SK-N-SH (cell line): ENCODE results near the gene DNAH1. TPM values are rescaled to one million over a fixed set of nuclear protein-coding genes. Genes with fewer than 3 reads are reported as not detected.

Experiments used
- CTCF ChIA-PET: fragments of 300-600, 350-600 bp; formaldehyde crosslinking; extraction: SDS; loops from one replicate; lab custom pipeline; 2021; lab: Yijun Ruan, JAX
- POLR2A ChIA-PET: fragments of 350-600 bp; sonication (Branson Sonifier 250); formaldehyde crosslinking; extraction: SDS; loops from one replicate; lab custom pipeline; 2020; ENCODE audit warnings: antibody characterized with exemption, inconsistent platforms; lab: Yijun Ruan, JAX
- DNase-seq: peaks from one replicate; pipeline ENCODE4 v3.0.0; 2012
- H2AFZ ChIP-seq: fragments of 200-600 bp; sonication (generic); 2 replicates; pipeline ENCODE4 v1.8.1; 2016; ENCODE audit warnings: antibody characterized with exemption, mild to moderate bottlenecking, low read depth
- H3F3A ChIP-seq: fragments of 200-600 bp; sonication (generic); replicated peaks from 2 replicates; pipeline ENCODE3; 2016; ENCODE audit warnings: antibody characterized with exemption, mild to moderate bottlenecking; ENCODE audit not compliant: insufficient read depth
- H3K27ac ChIP-seq, 2 experiments: fragments of 200-500 bp in 1 of 2; fragments of 200-600 bp in 1 of 2; sonication (Bioruptor generic) in 1 of 2; sonication (generic), shearing (Covaris generic) in 1 of 2; 2 replicates each; pipeline versions ENCODE4 v1.5.1 to v1.6.1; 2014 to 2016; ENCODE audit warnings: low read depth in 2 of 2, inconsistent platforms in 1 of 2, low read length in 1 of 2, mild to moderate bottlenecking in 1 of 2, mixed read lengths in 1 of 2
- H3K27me3 ChIP-seq: fragments of 200-600 bp; sonication (generic), shearing (Covaris generic); 2 replicates; pipeline ENCODE4 v1.6.1; 2016; ENCODE audit warnings: mixed run types; ENCODE audit not compliant: insufficient read depth
- H3K36me3 ChIP-seq, 2 experiments: fragments of 200-500 bp in 1 of 2; fragments of 200-600 bp in 1 of 2; sonication (Bioruptor generic) in 1 of 2; sonication (generic) in 1 of 2; replicated peaks in 1 of 2; 2 replicates each; pipeline versions ENCODE3 to v1.5.1; 2014 to 2016; ENCODE audit warnings: low read length in 1 of 2, mild to moderate bottlenecking in 1 of 2; ENCODE audit not compliant: insufficient read depth in 2 of 2, control insufficient read depth in 1 of 2
- H3K4me1 ChIP-seq, 2 experiments: fragments of 200-500 bp in 1 of 2; fragments of 200-600 bp in 1 of 2; sonication (Bioruptor generic) in 1 of 2; sonication (generic), shearing (Covaris generic) in 1 of 2; 2 replicates each; pipeline versions ENCODE4 v1.5.1 to v1.6.1; 2014 to 2016; ENCODE audit warnings: low read depth in 1 of 2, low read length in 1 of 2, mixed run types in 1 of 2; ENCODE audit not compliant: insufficient read depth in 2 of 2, control insufficient read depth in 1 of 2
- H3K4me2 ChIP-seq: fragments of 200-600 bp; sonication (generic), shearing (Covaris generic); 2 replicates; pipeline ENCODE4 v1.6.1; 2017; ENCODE audit warnings: mixed run types
- H3K4me3 ChIP-seq, 2 experiments: fragments of 200-500 bp in 1 of 2; fragments of 200-600 bp in 1 of 2; sonication (Bioruptor generic) in 1 of 2; sonication (generic), shearing (Covaris generic) in 1 of 2; 2 replicates each; pipeline versions ENCODE4 v1.5.1 to v1.8.1; 2014 to 2016; ENCODE audit warnings: low read depth in 2 of 2, inconsistent platforms in 1 of 2, low read length in 1 of 2, mild to moderate bottlenecking in 1 of 2, mixed read lengths in 1 of 2, moderate library complexity in 1 of 2
- H3K79me2 ChIP-seq: fragments of 200-600 bp; sonication (generic); 2 replicates; pipeline ENCODE4 v1.8.1; 2017; ENCODE audit warnings: mild to moderate bottlenecking; ENCODE audit not compliant: insufficient read depth
- H3K9ac ChIP-seq: fragments of 200-600 bp; sonication (generic); 2 replicates; pipeline ENCODE4 v1.6.1; 2017; ENCODE audit warnings: mixed run types
- H3K9me2 ChIP-seq: fragments of 200-600 bp; sonication (generic); 2 replicates; pipeline ENCODE4 v1.6.1; 2017; ENCODE audit warnings: mixed run types
- H3K9me3 ChIP-seq: fragments of 200-600 bp; sonication (generic); 2 replicates; pipeline ENCODE4 v1.6.1; 2017; ENCODE audit warnings: mixed run types, mild to moderate bottlenecking, moderate library complexity
- H4K20me1 ChIP-seq: fragments of 200-600 bp; sonication (generic); 2 replicates; pipeline ENCODE4 v1.6.1; 2017; ENCODE audit warnings: mild to moderate bottlenecking, mixed run types; ENCODE audit not compliant: insufficient read depth
- CHD2 ChIP-seq: fragments of 150-350 bp; IDR thresholded peaks from 2 replicates; pipeline ENCODE4 v1.6.1; 2018; ENCODE audit warnings: low read length; ENCODE audit not compliant: partially characterized antibody
- CTCF ChIP-seq: fragments of 200-600 bp; sonication (generic); IDR thresholded peaks from 2 replicates; pipeline ENCODE4 v1.6.1; 2017; ENCODE audit warnings: antibody characterized with exemption, mild to moderate bottlenecking, moderate library complexity
- ELF1 ChIP-seq: IDR thresholded peaks from 2 replicates; pipeline ENCODE4 v1.4.0; 2012
- EP300 ChIP-seq, 2 experiments: IDR thresholded peaks; 2 replicates each; pipeline versions ENCODE4 v1.4.0 to v1.6.1; 2012; ENCODE audit warnings: borderline replicate concordance in 1 of 2, low read depth in 1 of 2, low read length in 1 of 2
- JUND ChIP-seq: IDR thresholded peaks from 2 replicates; pipeline ENCODE4 v1.4.0; 2012
- MAX ChIP-seq: IDR thresholded peaks from 2 replicates; pipeline ENCODE4 v1.4.0; 2012; ENCODE audit warnings: low read depth
- MXI1 ChIP-seq: IDR thresholded peaks from 2 replicates; pipeline ENCODE4 v1.6.1; 2012; ENCODE audit warnings: mild to moderate bottlenecking, low read depth, low read length, improper control_type of control experiment
- POLR2AphosphoS5 ChIP-seq: IDR thresholded peaks from 2 replicates; pipeline ENCODE4 v1.6.1; 2012; ENCODE audit warnings: low read depth, low read length
- RAD21 ChIP-seq: IDR thresholded peaks from 2 replicates; pipeline ENCODE4 v1.6.1; 2012; ENCODE audit warnings: mild to moderate bottlenecking, low read length
- RCOR1 ChIP-seq: fragments of 150-350 bp; IDR thresholded peaks from 2 replicates; pipeline ENCODE4 v1.6.1; 2017; ENCODE audit warnings: antibody characterized with exemption, low read length
- REST ChIP-seq: IDR thresholded peaks from 2 replicates; pipeline ENCODE4 v1.6.1; 2012; ENCODE audit warnings: mild to moderate bottlenecking, low read depth, low read length, moderate library complexity
- RFX5 ChIP-seq: IDR thresholded peaks from 2 replicates; pipeline ENCODE4 v1.6.1; 2012; ENCODE audit warnings: mild to moderate bottlenecking, improper control_type of control experiment, low read length
- RXRA ChIP-seq: IDR thresholded peaks from 2 replicates; pipeline ENCODE4 v1.4.0; 2012; ENCODE audit warnings: low read depth, mild to moderate bottlenecking, borderline replicate concordance
- SIN3A ChIP-seq: IDR thresholded peaks from 2 replicates; pipeline ENCODE4 v1.6.1; 2012; ENCODE audit warnings: low read depth, mild to moderate bottlenecking, low read length, moderate library complexity, borderline replicate concordance
- TAF1 ChIP-seq: IDR thresholded peaks from 2 replicates; pipeline ENCODE4 v1.6.1; 2012; ENCODE audit warnings: low read depth, mild to moderate bottlenecking, low read length, moderate library complexity, borderline replicate concordance
- TCF12 ChIP-seq: IDR thresholded peaks from 2 replicates; pipeline ENCODE4 v1.4.0; 2012
- YY1 ChIP-seq: IDR thresholded peaks from 2 replicates; pipeline ENCODE4 v1.4.0; 2012; ENCODE audit warnings: low read depth, mild to moderate bottlenecking
- ZBTB33 ChIP-seq: IDR thresholded peaks from 2 replicates; pipeline ENCODE4 v1.4.0; 2012; ENCODE audit warnings: low read depth, borderline replicate concordance
- WGBS: methylation state at CpG from one replicate; pipeline ENCODE4 v1.1.6; 2017; ENCODE audit warnings: low lambda C conversion rate; 5-methylcytosine and 5-hydroxymethylcytosine counted together
- polyA plus RNA-seq, 3 experiments: library from polyadenylated mRNA; depleted of rRNA; stranded (reverse); fragments of >200 nt; gene quantifications; 2 replicates each; pipeline ENCODE4 v1.2.3, GENCODE V29; 2012

The DNAH1 gene
- polyA plus RNA-seq, 1 of the 3 experiments (the other 2 are of a cell fraction): 5.1 TPM

GRCh38 chr3:52430416-52430810 lies 114.3 kb downstream of the DNAH1 start:
- H3K36me3 ChIP-seq: no peaks in the 10 kb centered on the region
- no peak overlapping the region for H2AFZ ChIP-seq
- H3K79me2 ChIP-seq: no peaks in the 10 kb centered on the region
- H3K27me3 ChIP-seq: no peaks in the 10 kb centered on the region
- no peak overlapping the region for H3K4me3 ChIP-seq
- no peak for DNase-seq
- 86% methylated on average over 9 of the region's 9 CpGs for WGBS
- CTCF ChIA-PET: interaction anchor here (3.5 to 28.4 kb wide), 2 partner anchors 17 to 18 kb away, joined by 16 to 578 read pairs; partner anchors contain the start of genes NISCH, SEMA3G and TNNC1
- H3K9ac ChIP-seq: no peak overlapping the region
- H3K27ac ChIP-seq: no peak overlapping the region
- no peaks in the 10 kb centered on the region for H4K20me1 ChIP-seq
- peaks cover 0 to 7% of the 10 kb centered on the region in 2 experiments; a peak in 1 of 4 replicates for H3K4me1 ChIP-seq
- H3K9me3 ChIP-seq: no peaks in the 10 kb centered on the region
- TF ChIP-seq POLR2AphosphoS5 (no peak), MAX (no peak), RAD21 (no peak), YY1 (no peak), CHD2 (no peak)
- no peaks in the 10 kb centered on the region for H3F3A ChIP-seq
- H3K9me2 ChIP-seq: no peaks in the 10 kb centered on the region
- no peak overlapping the region for H3K4me2 ChIP-seq
- POLR2A ChIA-PET: no interaction called here

- no peak for DNase-seq
- no peaks in the 10 kb centered on the region for H4K20me1 ChIP-seq
- ChIA-PET POLR2A (no interaction called here), CTCF (interaction anchor here (3.5 to 28.4 kb wide), 2 partner anchors 17 to 18 kb away, joined by 16 to 578 read pairs; partner anchors contain the start of genes NISCH, SEMA3G and TNNC1)
- no peaks in the 10 kb centered on the region for H3K27me3 ChIP-seq
- no peak overlapping the region for H3K4me3 ChIP-seq
- peaks cover 0 to 7% of the 10 kb centered on the region in 2 experiments; a peak in 1 of 4 replicates for H3K4me1 ChIP-seq
- H3K36me3 ChIP-seq: no peaks in the 10 kb centered on the region
- WGBS: 81% methylated on average over 8 of the region's 10 CpGs
- H3F3A ChIP-seq: no peaks in the 10 kb centered on the region
- no peaks in the 10 kb centered on the region for H3K9me3 ChIP-seq
- H3K27ac ChIP-seq: no peak overlapping the region
- H3K9me2 ChIP-seq: no peaks in the 10 kb centered on the region
- H3K4me2 ChIP-seq: no peak overlapping the region
- TF ChIP-seq SIN3A (no peak), RCOR1 (no peak), POLR2AphosphoS5 (no peak), CTCF (no peak), TCF12 (no peak), RFX5 (no peak), TAF1 (no peak), ZBTB33 (no peak), MXI1 (no peak), CHD2 (no peak), RXRA (no peak), REST (no peak), EP300 (IDR thresholded peaks at IDR 0.05; ENCODE audit: borderline replicate concordance in 1 of 2, low read depth in 1 of 2, low read length in 1 of 2) (no peak), ELF1 (no peak), YY1 (no peak), JUND (no peak)
- H2AFZ ChIP-seq: no peak overlapping the region
- H3K9ac ChIP-seq: no peak overlapping the region
- H3K79me2 ChIP-seq: no peaks in the 10 kb centered on the region
Measured at GRCh38 chr3:52431459-52432223, 115.5 kb downstream of the DNAH1 start.
